T-helper 22 cell (primary cell): ENCODE results near the gene AGMO.

Experiments used
- DNase-seq: peaks from one replicate; pipeline ENCODE4 v3.0.0-alpha.2; 2020; ENCODE audit warnings: low read depth

The AGMO gene

DNA sequence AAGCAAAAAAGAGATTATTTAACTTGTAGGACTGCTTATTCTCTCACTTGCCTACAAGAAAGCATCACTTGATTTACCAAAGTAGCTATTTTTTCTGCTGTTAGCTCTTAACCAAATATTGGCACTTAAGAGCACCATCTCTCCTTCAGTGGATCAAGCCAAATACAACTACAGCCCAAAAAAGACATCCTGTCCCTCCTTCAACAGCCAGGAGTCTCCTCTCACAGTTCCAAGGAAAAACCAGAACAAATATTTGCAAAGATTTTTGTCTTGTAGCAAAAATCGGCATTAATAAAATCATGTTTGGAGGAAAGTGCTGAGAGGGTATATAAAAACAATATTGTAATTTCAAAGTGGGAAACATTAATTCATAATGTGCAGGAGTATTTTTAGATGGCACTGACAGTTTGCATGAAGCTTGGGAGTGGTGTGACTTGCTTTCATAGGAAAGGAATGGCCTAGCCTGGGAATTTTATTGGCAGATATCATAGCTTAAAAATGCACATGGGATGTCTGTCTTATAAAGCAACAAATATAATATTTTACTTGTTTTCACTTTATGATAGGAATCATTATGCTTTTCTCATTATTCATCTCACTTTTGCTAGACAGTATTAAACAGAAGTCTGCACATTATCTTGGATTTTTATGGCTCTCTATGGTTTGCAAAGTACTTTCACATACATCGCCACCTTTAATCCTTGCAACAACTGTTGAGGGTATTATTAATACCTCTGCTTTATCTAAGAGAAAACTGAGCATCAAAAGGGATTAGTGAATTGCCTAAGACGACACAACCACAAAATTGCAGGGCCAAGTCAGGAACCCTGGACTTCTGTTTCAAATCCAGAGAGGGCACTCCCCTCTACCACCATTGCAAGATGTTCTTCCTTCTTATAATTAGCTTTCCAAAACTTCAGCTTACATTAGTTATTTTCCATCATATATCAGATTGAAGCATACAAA is 103.5 kb downstream of the AGMO start:
- DNase-seq: no peak

GRCh38 chr7:15452670-15453069 is 109.1 kb downstream of the AGMO start:
- no peak for DNase-seq

- DNase-seq: no peak
Observed at GRCh38 chr7:15446722-15447121, 115.1 kb downstream of the AGMO start.

DNA sequence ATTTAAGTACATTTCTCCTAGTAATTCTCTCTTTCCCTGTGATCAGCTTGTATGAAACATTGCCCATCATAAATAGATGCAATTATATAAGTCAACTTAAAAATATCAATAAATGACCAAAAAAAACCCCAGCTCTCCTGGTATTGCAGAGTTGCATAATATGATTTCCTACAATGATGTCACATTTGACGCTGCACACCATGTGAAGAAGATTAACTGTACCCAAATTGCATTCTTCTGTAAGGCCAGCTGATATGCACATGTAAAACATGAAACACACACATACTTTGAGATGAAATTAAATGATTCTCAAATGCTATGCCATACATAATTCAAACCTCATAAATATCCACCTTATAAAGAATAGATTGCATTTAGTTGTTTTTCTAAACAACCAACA is 115.5 kb downstream of the AGMO start:
- no peak for DNase-seq

DNA sequence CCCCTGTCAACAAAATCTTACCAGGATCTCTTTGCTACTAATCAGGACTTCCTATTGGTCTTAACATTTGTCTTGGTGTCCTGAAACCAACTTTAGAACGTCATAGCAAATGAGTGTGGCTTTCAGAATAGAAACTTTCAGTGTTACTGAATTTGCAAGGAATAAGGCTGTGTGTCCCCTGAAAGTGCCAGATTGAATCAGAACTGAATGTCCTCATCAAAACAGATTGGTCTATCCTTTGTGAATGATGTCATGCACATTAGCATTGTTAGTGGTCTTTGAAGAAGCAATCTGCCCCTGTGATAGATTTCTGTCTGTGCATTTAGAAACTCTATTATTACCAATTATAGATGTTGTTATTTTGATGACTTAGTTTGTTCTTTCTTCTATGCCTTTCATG is 119.9 kb downstream of the AGMO start:
- no peak for DNase-seq

GRCh38 chr7:15440482-15440881 is 121.3 kb downstream of the AGMO start:
- DNase-seq: no peak

GRCh38 chr7:15439853-15440252 is 122.0 kb downstream of the AGMO start:
- DNase-seq: no peak

DNA sequence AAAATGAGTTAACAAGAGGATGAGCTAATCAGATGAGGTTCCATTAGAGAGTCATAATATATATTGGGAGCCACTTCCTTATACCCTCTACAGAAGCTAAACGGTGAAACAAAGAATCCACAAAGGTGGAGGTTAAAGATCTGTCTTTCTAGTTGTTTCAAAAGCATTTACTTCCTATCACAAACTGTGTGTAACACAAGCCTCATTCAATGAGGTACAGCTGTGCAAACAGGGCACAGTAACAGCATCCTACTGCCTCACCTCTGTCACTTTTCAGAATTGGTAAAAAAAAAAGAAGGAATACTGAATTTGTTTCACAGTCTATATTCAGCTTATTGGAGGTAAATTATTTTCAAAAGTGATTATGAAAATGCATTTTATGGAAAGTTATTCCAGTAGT is 128.7 kb downstream of the AGMO start:
- no peak for DNase-seq

- DNase-seq: no peak
Observed at GRCh38 chr7:15430911-15431310, 130.9 kb downstream of the AGMO start.

GRCh38 chr7:15430191-15430590 is 131.6 kb downstream of the AGMO start:
- DNase-seq: no peak

- DNase-seq: no peak
Observed at GRCh38 chr7:15424468-15424867, 137.3 kb downstream of the AGMO start.

DNA sequence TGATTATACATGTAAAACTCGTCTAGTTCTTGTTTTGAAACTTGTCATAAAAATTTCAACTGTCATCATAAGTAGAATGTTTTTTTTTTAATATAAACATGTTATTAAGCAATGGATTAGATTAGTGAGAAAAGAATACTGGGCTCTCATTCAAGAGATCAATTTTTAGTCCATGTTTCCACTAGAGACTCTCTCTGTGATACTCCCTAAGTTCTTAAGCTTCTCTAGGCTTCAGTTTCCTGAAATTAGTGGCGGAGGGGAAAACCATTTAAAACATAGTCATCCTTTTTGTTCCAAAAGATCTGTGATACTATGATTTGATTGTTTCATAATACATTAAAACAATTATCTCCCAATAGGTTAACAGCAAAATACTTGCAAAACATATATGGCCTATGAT is 142.2 kb downstream of the AGMO start:
- DNase-seq: no peak

GRCh38 chr7:15418264-15418663 is 143.6 kb downstream of the AGMO start:
- no peak for DNase-seq

- no peak for DNase-seq
Observed at GRCh38 chr7:15417341-15417988, 144.3 kb downstream of the AGMO start.

- no peak for DNase-seq
Observed at GRCh38 chr7:15411019-15411418, 150.8 kb downstream of the AGMO start.

GRCh38 chr7:15407910-15408309 is 153.9 kb downstream of the AGMO start:
- DNase-seq: no peak

- no peak for DNase-seq
Observed at GRCh38 chr7:15403751-15404150, 158.1 kb downstream of the AGMO start.

- DNase-seq: no peak
Observed at GRCh38 chr7:15403315-15403714, 158.5 kb downstream of the AGMO start.

GRCh38 chr7:15402436-15403136 is 159.2 kb downstream of the AGMO start:
- DNase-seq: no peak

- DNase-seq: no peak
Observed at GRCh38 chr7:15400440-15400839, 161.4 kb downstream of the AGMO start.

GRCh38 chr7:15399441-15399840 is 162.4 kb downstream of the AGMO start:
- no peak for DNase-seq

DNA sequence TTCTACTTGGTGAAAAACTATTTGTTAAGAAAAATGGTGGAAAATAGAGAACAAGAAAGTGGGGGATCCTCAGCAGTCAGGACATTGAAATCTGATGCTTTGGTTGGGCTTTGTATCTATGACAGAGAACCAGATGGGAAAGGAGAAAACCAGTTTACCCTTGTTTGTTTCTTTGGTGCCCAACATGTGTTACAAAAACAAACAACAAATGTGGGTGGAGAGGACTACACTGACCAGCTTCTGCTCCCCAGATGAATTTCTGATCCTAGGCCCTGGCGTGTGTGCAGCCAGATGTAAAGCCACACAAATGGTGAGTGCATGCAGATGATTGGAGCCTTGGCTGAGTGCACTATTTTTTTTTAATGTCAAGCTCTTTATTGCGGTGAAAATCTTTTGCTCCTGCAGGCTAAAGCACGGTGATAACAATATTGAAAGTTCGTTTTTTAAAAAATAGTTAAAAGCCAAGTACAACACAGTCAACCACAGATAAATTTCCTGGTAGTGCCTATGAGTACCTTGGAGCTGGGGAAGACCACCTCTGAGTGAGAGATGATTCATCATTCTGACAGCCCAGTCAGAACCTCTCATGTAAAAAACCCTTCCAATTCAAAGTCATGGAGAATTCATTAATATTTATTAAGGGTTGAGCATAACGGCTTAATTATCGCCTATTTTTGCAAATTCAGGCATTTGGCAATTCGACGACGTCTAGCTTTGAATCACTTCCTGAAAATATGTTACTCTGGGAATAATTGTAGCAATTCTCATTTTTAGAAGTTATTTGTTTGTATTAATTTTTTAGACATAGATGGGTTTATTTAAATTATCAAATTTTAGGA is 163.7 kb downstream of the AGMO start:
- DNase-seq: no peak
